SH-SY5Y (cell line): Measurements from ENCODE around the gene B3GAT1.

Experiments
- GATA2 ChIP-seq: IDR thresholded peaks from 2 replicates; pipeline ENCODE4 v1.6.1; 2011; ENCODE audit warnings: mild to moderate bottlenecking, low read depth, low read length
- GATA3 ChIP-seq: IDR thresholded peaks from 2 replicates; pipeline ENCODE4 v1.6.1; 2011; ENCODE audit warnings: low read depth, mild to moderate bottlenecking, low read length, moderate library complexity

The B3GAT1 gene

DNA sequence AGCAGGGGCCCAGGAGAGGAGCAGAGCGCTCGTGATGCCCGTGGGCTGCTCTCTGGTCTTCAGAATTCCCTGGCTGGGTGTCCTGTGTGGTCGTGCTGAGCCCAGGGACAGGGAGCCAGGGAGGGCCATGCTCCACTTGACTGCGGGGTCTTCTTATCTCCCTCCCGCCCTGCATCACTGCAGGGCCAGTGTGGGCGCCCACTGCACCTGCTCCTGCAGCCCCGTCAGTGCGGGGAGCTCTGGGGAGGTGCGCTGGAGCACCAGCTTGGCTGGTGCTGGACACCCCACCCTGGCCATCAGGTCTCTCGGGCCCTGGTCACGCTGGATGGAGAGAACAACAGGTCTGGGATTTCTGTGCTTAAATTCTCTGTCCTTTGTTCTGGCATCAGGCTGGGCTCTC lies 31.8 kb downstream of the B3GAT1 start:
- no peak for TF ChIP-seq GATA3

DNA sequence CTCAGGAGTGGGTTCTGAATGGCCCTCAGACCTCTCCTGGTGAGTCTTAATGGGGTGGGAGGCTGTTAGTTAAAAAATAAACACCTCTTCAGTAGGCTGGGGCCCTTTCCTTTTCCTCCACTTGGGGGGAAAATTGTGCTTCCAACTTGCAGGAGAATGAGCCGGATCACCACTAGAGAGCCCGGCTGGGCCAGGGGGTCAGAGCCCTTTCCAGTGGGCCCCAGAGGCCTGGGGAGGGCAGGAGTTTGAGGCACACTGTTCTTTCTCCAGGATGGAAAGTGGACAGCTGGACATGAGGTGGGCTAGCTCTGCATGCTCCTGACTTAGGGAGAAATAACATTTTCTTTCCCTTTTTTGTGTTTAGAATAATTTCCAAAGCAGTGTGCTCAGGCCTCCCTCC lies 32.8 kb downstream of the B3GAT1 start:
- TF ChIP-seq GATA3, result no peak
- no peak for TF ChIP-seq GATA2

DNA sequence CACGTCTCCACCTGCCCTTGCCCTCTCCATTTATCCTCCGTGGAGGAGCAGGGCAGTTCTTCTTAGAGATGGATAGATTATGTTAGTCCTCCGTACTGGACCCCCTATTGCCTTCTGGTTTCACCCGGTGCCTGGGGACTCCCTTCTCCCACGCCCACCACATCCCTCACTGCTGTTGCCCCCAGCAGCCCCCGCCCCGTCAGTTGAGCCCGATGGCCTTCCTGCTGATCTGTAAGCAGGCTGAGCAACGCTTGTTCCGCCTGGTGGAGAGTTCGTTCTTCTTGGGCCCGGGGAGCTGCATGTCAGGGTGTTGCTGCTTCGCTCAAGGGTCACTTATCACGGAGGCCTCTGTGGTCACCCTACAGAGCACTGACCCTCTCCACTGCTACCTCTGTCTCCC lies 34.2 kb downstream of the B3GAT1 start:
- TF ChIP-seq GATA3 (no peak), GATA2 (no peak)

DNA sequence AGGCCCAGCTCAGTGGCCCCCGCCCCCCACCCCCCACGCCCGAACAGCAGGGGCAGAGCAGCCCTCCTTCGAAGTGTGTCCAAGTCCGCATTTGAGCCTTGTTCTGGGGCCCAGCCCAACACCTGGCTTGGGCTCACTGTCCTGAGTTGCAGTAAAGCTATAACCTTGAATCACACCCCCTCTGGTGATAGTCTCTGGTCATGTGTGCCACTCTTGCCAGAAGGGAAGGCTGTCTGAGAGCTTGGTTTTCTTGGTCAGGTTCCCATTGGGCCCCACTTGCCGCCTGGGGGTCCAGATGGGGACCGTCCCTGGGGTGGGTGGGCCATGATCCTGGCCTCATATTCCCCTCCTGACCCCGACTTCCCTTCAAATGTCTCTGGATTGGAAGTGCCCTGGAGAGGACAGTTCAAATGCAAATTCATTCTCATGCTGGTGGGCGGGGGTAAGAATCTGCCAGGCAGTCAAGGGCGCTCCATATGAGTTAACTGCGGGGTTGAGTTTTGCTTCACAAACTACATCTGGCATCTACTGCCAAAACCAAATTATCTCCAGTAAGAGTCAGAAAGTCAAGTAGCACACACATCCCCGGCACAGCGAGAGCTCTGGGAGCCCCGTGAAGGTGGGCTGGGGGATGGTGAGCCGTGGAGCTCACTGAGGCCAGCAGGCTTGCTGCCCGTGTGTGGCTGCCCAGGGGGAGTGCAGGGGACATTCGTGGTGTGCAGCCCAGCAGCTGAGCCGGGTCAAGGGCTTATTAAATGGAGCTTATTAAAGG lies 35.7 kb downstream of the B3GAT1 start:
- no peak for TF ChIP-seq GATA2
- TF ChIP-seq GATA3, result no peak

DNA sequence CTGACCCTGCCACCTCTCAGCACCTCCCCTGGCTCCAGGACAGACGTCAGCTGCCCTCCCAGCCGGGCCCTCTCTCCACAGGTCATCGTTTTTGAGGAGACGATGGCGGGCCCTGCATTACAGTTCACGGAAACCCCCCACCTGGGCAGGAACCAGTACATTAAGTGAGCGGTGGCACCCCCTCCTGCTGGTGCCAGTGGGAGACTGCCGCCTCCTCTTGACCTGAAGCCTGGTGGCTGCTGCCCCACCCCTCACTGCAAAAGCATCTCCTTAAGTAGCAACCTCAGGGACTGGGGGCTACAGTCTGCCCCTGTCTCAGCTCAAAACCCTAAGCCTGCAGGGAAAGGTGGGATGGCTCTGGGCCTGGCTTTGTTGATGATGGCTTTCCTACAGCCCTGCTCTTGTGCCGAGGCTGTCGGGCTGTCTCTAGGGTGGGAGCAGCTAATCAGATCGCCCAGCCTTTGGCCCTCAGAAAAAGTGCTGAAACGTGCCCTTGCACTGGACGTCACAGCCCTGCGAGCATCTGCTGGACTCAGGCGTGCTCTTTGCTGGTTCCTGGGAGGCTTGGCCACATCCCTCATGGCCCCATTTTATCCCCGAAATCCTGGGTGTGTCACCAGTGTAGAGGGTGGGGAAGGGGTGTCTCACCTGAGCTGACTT lies 37.0 kb downstream of the B3GAT1 start:
- TF ChIP-seq GATA3 (no peak), GATA2 (no peak)

DNA sequence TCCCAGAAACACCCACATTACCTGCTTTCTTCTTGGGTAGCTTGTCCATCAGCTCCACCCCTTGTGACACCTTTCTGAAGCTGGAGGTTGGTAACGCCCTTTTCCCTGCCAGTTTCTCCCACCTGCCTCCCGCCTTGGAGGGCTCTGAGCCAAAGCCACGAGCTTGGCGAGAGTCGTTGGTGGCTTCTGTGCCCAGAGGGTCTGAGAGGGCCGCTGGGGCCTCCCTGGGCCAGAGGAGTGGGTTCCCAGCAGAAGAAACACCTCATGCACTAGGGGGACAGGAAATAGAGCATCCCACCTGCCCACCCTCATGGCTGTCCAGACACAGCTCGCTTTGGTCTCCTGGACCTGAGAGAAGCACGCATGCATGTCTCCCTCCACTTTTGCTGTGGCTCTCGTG lies 37.9 kb downstream of the B3GAT1 start:
- TF ChIP-seq GATA3, result no peak
- no peak for TF ChIP-seq GATA2

DNA sequence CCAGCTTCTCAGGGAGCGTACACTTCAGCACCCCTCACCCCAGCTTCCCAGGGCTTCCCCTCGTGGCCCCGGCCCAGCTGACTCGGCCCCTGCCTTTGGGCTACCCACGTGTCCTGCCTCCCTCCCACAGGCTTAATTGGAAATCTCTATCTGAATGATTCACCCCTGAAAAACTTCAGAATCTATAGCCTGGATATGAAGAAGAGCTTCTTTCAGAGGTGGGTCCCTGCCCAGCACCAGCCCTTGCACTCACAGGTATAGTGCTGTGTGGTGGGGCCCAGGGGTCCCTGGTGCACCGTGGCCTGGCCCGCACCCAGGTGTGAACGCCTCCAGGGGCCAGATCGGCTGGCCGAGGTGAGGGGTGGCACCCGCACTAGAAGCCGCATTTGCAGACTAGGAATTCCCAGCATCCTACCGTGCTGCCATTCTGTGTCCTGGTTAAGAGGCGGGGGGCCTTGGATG lies 38.4 kb downstream of the B3GAT1 start:
- TF ChIP-seq GATA2 (no peak), GATA3 (no peak)

DNA sequence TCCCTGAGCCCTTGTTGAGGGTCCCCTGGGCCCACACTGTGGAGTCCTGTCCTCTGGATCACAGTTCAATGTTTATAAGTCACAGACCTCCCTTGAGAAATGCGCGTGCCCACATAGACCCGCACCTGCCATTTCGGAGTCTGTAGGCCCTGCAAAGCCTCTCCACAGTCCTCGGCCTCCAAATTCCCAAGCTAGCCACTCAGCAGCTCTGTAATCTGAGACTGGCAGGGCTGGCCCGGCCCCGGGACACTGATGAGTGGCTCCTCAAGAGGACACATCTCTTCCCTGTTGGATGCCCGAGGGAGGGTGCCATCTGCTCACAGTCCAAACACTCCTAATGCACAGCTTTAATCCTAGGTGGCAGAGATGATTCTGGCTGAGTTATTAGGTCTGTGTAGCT lies 39.1 kb downstream of the B3GAT1 start:
- TF ChIP-seq GATA3 (no peak), GATA2 (no peak)

DNA sequence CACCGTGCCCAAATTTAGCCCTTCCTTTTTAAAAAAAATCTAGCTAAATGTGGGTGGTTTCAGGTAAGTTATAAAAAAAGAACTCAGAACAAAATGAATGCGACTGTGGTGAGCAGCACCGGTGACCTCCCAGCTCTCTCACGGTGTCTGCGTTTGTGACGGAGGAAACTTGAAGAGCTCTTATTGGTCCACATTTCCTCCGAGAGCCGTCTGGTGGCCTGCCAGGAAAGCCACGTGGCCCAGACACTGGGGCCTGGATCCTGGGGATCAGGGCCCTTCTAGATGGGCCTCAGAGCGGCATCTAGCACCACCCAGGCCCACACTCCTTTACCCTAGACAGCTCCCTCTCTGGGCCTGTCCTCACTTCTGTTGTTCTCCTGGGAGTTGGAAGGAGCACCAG lies 39.5 kb downstream of the B3GAT1 start:
- TF ChIP-seq GATA2, result no peak
- TF ChIP-seq GATA3, result no peak

DNA sequence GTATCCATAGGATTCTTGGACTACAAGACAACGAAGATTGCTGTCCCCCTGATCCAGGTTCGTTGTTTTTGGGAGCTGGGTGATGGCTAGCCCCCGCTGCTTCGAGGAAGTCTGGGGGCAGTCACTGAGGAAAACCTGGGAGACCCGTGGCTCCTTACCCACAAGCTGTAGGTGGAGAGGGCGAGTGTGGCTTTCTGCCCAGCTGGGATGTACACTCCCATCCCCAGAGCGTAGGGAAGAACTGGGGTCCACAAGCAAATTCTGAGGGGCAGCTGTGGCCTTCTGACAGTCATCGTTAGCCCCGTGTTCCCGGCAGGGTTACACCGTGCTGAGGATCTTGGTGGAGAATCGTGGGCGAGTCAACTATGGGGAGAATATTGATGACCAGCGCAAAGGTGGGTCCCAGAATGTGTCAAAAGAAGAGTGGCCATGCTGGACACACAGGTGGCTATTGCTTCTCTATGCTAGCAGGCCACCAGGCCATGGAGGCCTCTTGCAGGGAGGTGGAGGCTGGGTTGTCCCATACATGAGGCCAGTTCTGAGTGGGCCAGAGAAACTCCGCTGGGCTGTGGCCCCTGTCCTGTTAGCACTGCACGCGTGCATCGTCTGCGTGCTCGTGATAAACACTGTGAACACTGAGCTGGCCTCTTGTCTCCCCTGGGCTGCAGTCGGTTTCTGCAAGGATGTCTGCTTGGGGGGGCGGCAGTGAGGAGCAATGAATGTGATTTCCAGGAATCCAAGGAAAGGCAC lies 40.4 kb downstream of the B3GAT1 start:
- TF ChIP-seq GATA3, result no peak
- TF ChIP-seq GATA2, result no peak

DNA sequence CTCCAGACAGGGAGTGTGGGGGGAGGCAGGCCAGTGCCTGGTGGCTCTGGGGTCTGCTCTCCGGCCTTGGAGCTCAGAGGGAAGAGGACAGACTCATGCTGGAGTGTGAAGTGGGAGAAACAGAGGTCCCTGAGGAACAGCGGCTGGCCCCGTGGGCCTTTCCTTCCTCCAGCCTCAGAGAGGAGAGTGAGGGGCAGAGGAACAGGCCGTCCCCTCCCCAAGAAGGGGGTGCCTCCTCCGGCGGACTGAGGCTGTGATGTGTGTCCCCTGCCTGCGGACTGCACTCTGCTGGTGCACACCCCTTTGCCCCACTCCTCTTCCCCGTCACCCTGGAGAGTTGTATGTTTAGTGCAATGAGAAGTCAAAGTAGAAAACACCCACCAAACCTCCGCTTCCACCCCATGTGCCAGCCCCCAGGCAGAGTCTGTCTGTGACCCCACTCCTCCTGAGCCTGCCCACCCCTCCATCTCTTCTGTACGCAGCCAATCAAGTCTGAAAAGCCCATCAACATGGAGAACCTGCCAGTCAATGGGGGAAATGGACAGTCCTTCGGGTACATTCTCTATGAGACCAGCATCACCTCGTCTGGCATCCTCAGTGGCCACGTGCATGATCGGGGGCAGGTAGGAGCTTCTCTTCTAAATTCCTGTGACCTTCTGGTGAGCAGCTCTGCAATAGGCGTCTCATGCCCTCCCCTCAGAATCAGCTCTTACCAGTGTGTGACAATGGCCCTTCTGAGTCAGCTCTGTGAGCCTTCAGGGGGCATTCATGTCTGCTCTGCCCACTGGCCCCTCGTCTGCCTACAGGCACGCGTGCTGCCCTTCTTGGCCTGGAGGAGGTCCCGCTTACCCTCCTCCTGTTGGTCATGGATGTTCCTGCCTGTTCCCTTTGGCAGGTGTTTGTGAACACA lies 41.3 kb downstream of the B3GAT1 start:
- TF ChIP-seq GATA3, result no peak
- TF ChIP-seq GATA2, result no peak

DNA sequence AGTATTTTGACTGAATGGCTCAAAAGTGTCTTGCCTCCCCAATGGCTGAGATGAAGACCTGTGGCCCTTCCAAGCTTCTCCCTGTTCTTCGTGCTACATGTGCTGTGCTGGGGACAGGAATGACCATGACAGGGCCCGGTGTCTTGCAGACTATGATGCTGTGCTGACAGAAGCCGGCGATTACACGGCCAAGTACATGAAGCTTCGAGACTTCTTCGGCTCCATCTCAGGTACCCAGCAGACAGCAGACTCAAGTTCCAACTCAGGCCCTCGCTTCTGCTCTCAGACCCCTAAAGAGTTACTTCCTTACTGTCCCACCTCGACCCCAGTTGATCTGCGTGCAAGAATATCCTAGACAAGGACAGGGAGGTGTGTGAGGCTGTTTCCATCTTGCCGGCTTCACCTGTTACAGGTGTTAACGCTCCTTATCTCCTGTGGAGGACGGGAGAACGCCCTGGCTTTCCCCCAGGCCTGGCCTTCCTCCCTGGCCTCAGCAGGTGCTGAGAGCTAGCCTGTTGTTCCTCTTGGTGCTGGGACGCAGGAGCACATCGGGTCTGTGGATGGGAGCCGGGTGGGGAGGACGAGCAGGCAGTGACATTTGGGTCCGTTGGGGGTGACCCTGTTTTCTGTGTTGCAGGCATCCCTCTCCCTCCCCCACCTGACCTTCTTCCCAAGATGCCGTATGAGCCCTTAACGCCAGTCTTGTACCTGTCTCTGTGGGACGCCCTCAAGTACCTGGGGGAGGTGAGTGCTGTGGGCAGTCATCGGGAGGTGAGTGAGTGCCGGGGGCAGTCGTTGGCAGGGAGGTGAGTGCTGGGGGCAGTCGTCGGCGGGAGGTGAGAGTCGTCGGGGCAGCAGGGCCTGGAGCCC lies 42.2 kb downstream of the B3GAT1 start:
- TF ChIP-seq GATA3 (no peak), GATA2 (no peak)

DNA sequence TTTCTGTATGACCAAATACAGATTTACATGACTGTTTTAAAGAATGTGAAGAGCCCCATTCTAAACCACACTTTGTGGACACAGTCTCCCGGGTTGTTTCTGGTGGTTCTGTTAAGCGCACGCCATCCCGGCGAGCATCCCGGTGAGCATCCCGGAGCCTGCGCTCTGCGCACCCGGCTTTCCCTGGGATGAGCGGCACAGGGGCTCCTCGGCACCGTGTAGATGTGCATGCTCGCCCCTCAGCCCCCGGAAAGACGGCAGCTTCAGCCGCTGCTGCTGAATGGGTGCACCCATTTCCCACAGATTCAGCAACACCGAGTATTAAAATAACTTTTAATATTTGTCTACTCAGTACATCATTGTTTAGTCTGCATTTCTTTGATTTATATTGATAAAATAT lies 44.3 kb downstream of the B3GAT1 start:
- TF ChIP-seq GATA3, result no peak
- TF ChIP-seq GATA2, result no peak

DNA sequence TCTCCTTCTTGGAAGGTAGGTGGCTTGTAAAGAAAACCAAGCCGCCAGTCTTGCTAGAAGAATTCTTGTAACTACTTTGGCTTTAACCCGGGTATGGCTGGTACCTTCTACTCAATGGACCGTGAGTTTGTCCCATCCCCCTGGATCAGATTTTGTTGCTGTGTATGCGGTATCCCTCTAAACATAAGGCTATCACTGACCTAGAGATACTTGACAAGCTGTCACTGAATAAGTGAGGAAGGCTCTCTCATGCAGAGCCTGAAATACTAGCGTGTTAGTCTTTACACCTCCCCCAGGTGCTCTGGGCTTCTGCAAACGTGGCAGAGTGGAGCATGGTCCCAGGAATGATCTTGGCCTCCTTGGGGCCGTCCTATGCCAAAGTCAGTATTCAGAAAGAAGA lies 45.8 kb downstream of the B3GAT1 start:
- TF ChIP-seq GATA3 (no peak), GATA2 (no peak)
